HEK293T (cell line): ENCODE results near the gene DAP.

ENCODE experiments used
- CTCF ChIA-PET: fragments of 350-600 bp; formaldehyde crosslinking; extraction: SDS; loops from one replicate; lab custom pipeline; 2021; ENCODE audit warnings: antibody characterized with exemption, inconsistent platforms; lab: Yijun Ruan, JAX
- POLR2A ChIA-PET: fragments of 350-600 bp; formaldehyde crosslinking; extraction: SDS; loops from one replicate; lab custom pipeline; 2020; ENCODE audit warnings: antibody characterized with exemption, inconsistent platforms; lab: Yijun Ruan, JAX
- DNase-seq: peaks from one replicate; pipeline ENCODE4 v3.0.0; 2012; ENCODE audit warnings: mixed read lengths; ENCODE audit errors: extremely low spot score
- ARNT ChIP-seq: fragments of 450-650 bp; IDR thresholded peaks from 2 replicates; pipeline ENCODE4 v1.6.1; 2017; ENCODE audit warnings: mild to moderate bottlenecking
- BHLHE40 ChIP-seq: fragments of 450-650 bp; IDR thresholded peaks from 2 replicates; pipeline ENCODE4 v1.6.1; 2016; ENCODE audit warnings: mild to moderate bottlenecking, moderate library complexity, borderline replicate concordance
- CTBP1 ChIP-seq: fragments of 450-650 bp; IDR thresholded peaks from 2 replicates; pipeline ENCODE4 v1.6.1; 2016; ENCODE audit warnings: borderline replicate concordance
- ELF4 ChIP-seq: fragments of 450-650 bp; IDR thresholded peaks from 2 replicates; pipeline ENCODE4 v1.6.1; 2017; ENCODE audit warnings: antibody characterized with exemption
- FOXA1 ChIP-seq: fragments of 450-650 bp; IDR thresholded peaks from 2 replicates; pipeline ENCODE4 v1.6.1; 2016; ENCODE audit warnings: mild to moderate bottlenecking
- FOXK2 ChIP-seq: fragments of 450-650 bp; IDR thresholded peaks from 2 replicates; pipeline ENCODE4 v1.6.1; 2016; ENCODE audit warnings: mild to moderate bottlenecking
- FOXM1 ChIP-seq: fragments of 450-650 bp; IDR thresholded peaks from 2 replicates; pipeline ENCODE4 v1.6.1; 2017; ENCODE audit warnings: mild to moderate bottlenecking, borderline replicate concordance
- HDGF ChIP-seq: fragments of 450-650 bp; IDR thresholded peaks from 2 replicates; pipeline ENCODE4 v1.6.1; 2017; ENCODE audit warnings: antibody characterized with exemption, borderline replicate concordance
- L3MBTL2 ChIP-seq: fragments of 450-650 bp; conservative IDR thresholded peaks from 2 replicates; pipeline ENCODE4 v1.6.1; 2016; ENCODE audit warnings: mild to moderate bottlenecking
- LEF1 ChIP-seq: fragments of 450-650 bp; IDR thresholded peaks from 2 replicates; pipeline ENCODE4 v1.6.1; 2017; ENCODE audit warnings: mild to moderate bottlenecking, borderline replicate concordance
- NFRKB ChIP-seq: fragments of 450-650 bp; IDR thresholded peaks from 2 replicates; pipeline ENCODE4 v1.6.1; 2016; ENCODE audit warnings: mild to moderate bottlenecking, moderate library complexity
- SP1 ChIP-seq: fragments of 450-650 bp; IDR thresholded peaks from 2 replicates; pipeline ENCODE4 v1.6.1; 2017
- SUZ12 ChIP-seq: fragments of 450-650 bp; IDR thresholded peaks from 2 replicates; pipeline ENCODE4 v1.6.1; 2016; ENCODE audit warnings: mild to moderate bottlenecking
- TARDBP ChIP-seq: fragments of 450-650 bp; IDR thresholded peaks from 2 replicates; pipeline ENCODE4 v1.6.1; 2016
- ZNF384 ChIP-seq: fragments of 450-650 bp; IDR thresholded peaks from 2 replicates; pipeline ENCODE4 v1.6.1; 2016
- TF ChIP-seq, protein P1 (sequence below): fragments of 450-650 bp; IDR thresholded peaks from 2 replicates; pipeline ENCODE4 v1.6.1; 2016

The DAP gene

GRCh38 chr5:10685115-10685521 lies 75.9 kb downstream of the DAP start:
- TF ChIP-seq NFRKB (no peak), LEF1 (no peak), ZNF384 (no peak), FOXA1 (no peak), SP1 (no peak), SUZ12 (no peak), ELF4 (no peak), HDGF (no peak), TARDBP (no peak), CTBP1 (no peak), FOXM1 (no peak), BHLHE40 (no peak)
- TF ChIP-seq, protein P1, sequence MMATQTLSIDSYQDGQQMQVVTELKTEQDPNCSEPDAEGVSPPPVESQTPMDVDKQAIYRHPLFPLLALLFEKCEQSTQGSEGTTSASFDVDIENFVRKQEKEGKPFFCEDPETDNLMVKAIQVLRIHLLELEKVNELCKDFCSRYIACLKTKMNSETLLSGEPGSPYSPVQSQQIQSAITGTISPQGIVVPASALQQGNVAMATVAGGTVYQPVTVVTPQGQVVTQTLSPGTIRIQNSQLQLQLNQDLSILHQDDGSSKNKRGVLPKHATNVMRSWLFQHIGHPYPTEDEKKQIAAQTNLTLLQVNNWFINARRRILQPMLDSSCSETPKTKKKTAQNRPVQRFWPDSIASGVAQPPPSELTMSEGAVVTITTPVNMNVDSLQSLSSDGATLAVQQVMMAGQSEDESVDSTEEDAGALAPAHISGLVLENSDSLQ = no peak
- CTCF ChIA-PET = interaction anchor here (1.3 kb wide), 1 partner anchor 17 kb away, joined by 4 read pairs; no protein-coding TSS in a partner anchor
- POLR2A ChIA-PET = no interaction called here
- DNase-seq = no peak

- ChIA-PET CTCF (interaction anchor here (0.8 kb wide), 1 partner anchor 57 kb away, joined by 3 read pairs; no protein-coding TSS in a partner anchor), POLR2A (no interaction called here)
- no peak for TF ChIP-seq SP1
- TF ChIP-seq SUZ12 = no peak
- no peak for TF ChIP-seq CTBP1
- no peak for TF ChIP-seq L3MBTL2
- TF ChIP-seq, protein P1 = no peak
- no peak for TF ChIP-seq ELF4
- no peak for TF ChIP-seq TARDBP
- TF ChIP-seq LEF1 = no peak
- TF ChIP-seq NFRKB = no peak
- no peak for TF ChIP-seq ARNT
- no peak for TF ChIP-seq FOXK2
- no peak for TF ChIP-seq HDGF
- DNase-seq = no peak
Measured at GRCh38 chr5:10684303-10685086, 76.5 kb downstream of the DAP start.

GRCh38 chr5:10682801-10683525 lies 78.1 kb downstream of the DAP start:
- no peak for TF ChIP-seq HDGF
- no peak for TF ChIP-seq ARNT
- DNase-seq = no peak
- CTCF ChIA-PET = no interaction called here
- POLR2A ChIA-PET = no interaction called here

- DNase-seq = no peak
Measured at GRCh38 chr5:10681731-10682679, 79.0 kb downstream of the DAP start.

GRCh38 chr5:10680876-10681481 lies 80.1 kb downstream of the DAP start:
- POLR2A ChIA-PET = no interaction called here
- CTCF ChIA-PET = interaction anchor here (1.1 kb wide), 1 partner anchor 202 kb away, joined by 3 read pairs; no protein-coding TSS in a partner anchor
- TF ChIP-seq ZNF384 (no peak), SUZ12 (no peak), FOXA1 (no peak), CTBP1 (no peak), LEF1 (no peak), FOXK2 (no peak), HDGF (no peak), L3MBTL2 (no peak), SP1 (no peak), TARDBP (no peak), FOXM1 (no peak), BHLHE40 (no peak)
- TF ChIP-seq, protein P1 = no peak
- no peak for DNase-seq

More at GRCh38 chr5:10681731-10682679, 79.0 kb downstream of the DAP start:
- POLR2A ChIA-PET = no interaction called here
- TF ChIP-seq FOXA1 = no peak
- no peak for TF ChIP-seq FOXM1
- TF ChIP-seq ELF4 = no peak
- no peak for TF ChIP-seq ZNF384
- no peak for TF ChIP-seq FOXK2
- TF ChIP-seq NFRKB = no peak
- no peak for TF ChIP-seq LEF1
- no peak for TF ChIP-seq CTBP1
- no peak for TF ChIP-seq L3MBTL2
- no peak for TF ChIP-seq BHLHE40
- CTCF ChIA-PET = interaction anchor here (1.1 kb wide), 1 partner anchor 203 kb away, joined by 3 read pairs; no protein-coding TSS in a partner anchor
